ENCODE measurements around the gene DHRS13. TPM values are rescaled to one million over a fixed set of nuclear protein-coding genes. Genes with fewer than 3 reads are reported as not detected.

The DHRS13 gene
- polyA plus RNA-seq, 2 of the 4 experiments (the other 2 are of a cell fraction) = 4.8 to 7.0 TPM

GRCh38 chr17:28865946-28866752 is 36.7 kb downstream of the DHRS13 start:
- CTCF ChIA-PET = interaction anchor here (0.9 to 5.2 kb wide), 6 partner anchors 8 to 139 kb away, joined by 3 to 25 read pairs (median 4); no protein-coding TSS in a partner anchor
- ATAC-seq = no peak
- no peak for DNase-seq (ENCODE audit: low read depth in 1 of 2, low spot score in 1 of 2)
- FAIRE-seq = no peak
- no peak overlapping the region for H3K27ac ChIP-seq
- POLR2A ChIA-PET = no interaction called here
- TF ChIP-seq HOXA7 (CRISPR knock-in tag; IDR thresholded peaks at IDR 0.05) = no peak
- TF ChIP-seq ZNF302 (CRISPR knock-in tag; IDR thresholded peaks at IDR 0.05) = no peak
- no peak for TF ChIP-seq NR3C1 (IDR thresholded peaks at IDR 0.05)
- H3K4me3 ChIP-seq = no peak overlapping the region
- H3K4me1 ChIP-seq = no peaks in the 10 kb centered on the region
- no peak overlapping the region for H3K4me2 ChIP-seq
- H3K9me3 ChIP-seq = no peaks in the 10 kb centered on the region
- WGBS (ENCODE audit: missing lambda C conversion rate) = 80% methylated on average over 13 of the region's 13 CpGs

GRCh38 chr17:28864991-28865849 is 37.7 kb downstream of the DHRS13 start:
- no peaks in the 10 kb centered on the region for H3K9me3 ChIP-seq
- ChIA-PET CTCF (interaction anchor here (0.6 to 7.3 kb wide), 9 partner anchors 10 to 101 kb away, joined by 3 to 58 read pairs (median 4); no protein-coding TSS in a partner anchor), POLR2A (no interaction called here)
- no peak for FAIRE-seq
- H3K4me2 ChIP-seq = no peak overlapping the region
- 75% methylated on average over 11 of the region's 11 CpGs for WGBS (ENCODE audit: missing lambda C conversion rate)
- no peak overlapping the region for H3K27ac ChIP-seq
- no peaks in the 10 kb centered on the region for H3K4me1 ChIP-seq
- ATAC-seq = no peak; a peak in 1 of 6 replicates
- TF ChIP-seq CEBPB (IDR thresholded peaks at IDR 0.05) (no peak), GATA3 (IDR thresholded peaks at IDR 0.05; ENCODE audit: borderline replicate concordance) (no peak), CHD4 (IDR thresholded peaks at IDR 0.05; ENCODE audit: borderline replicate concordance) (no peak), HOXA7 (CRISPR knock-in tag; IDR thresholded peaks at IDR 0.05) (no peak), MAZ (IDR thresholded peaks at IDR 0.05; ENCODE audit: borderline replicate concordance, low read depth, low read length) (no peak), RARB (CRISPR knock-in tag; IDR thresholded peaks at IDR 0.05) (no peak), KDM5A (IDR thresholded peaks at IDR 0.05) (no peak), HOXB5 (CRISPR knock-in tag; IDR thresholded peaks at IDR 0.05) (no peak), SMC3 (IDR thresholded peaks at IDR 0.05) (no peak), EHMT2 (IDR thresholded peaks at IDR 0.05; ENCODE audit: low read depth) (no peak), HEYL (CRISPR knock-in tag; IDR thresholded peaks at IDR 0.05) (no peak), NR3C1 (IDR thresholded peaks at IDR 0.05) (no peak), CBX8 (IDR thresholded peaks at IDR 0.05) (no peak), JUNB (IDR thresholded peaks at IDR 0.05) (no peak), ATOH8 (CRISPR knock-in tag; IDR thresholded peaks at IDR 0.05; ENCODE audit: low read depth) (no peak), SREBF2 (IDR thresholded peaks at IDR 0.05) (no peak), HDAC2 (IDR thresholded peaks at IDR 0.05) (no peak), TFCP2L1 (CRISPR knock-in tag; IDR thresholded peaks at IDR 0.05) (no peak)
- H3K4me3 ChIP-seq = no peak overlapping the region
- DNase-seq (ENCODE audit: low read depth in 1 of 2, low spot score in 1 of 2) = no peak

- ATAC-seq = no peak
- H3K9me3 ChIP-seq = no peaks in the 10 kb centered on the region
- TF ChIP-seq HOXA7 (CRISPR knock-in tag; IDR thresholded peaks at IDR 0.05) (no peak), FOSL2 (IDR thresholded peaks at IDR 0.05) (no peak), FOSL2 (CRISPR knock-in tag; IDR thresholded peaks at IDR 0.05) (no peak), NFE2L2 (conservative IDR thresholded peaks at IDR 0.05; ENCODE audit: low read length) (no peak), MAFK (IDR thresholded peaks at IDR 0.05; ENCODE audit: partially characterized antibody) (no peak), FOXS1 (CRISPR knock-in tag; IDR thresholded peaks at IDR 0.05) (no peak), CEBPB (IDR thresholded peaks at IDR 0.05) (no peak), CBX8 (IDR thresholded peaks at IDR 0.05) (no peak), ZFP36 (IDR thresholded peaks at IDR 0.05; ENCODE audit: borderline replicate concordance, partially characterized antibody) (no peak), RCOR1 (IDR thresholded peaks at IDR 0.05; ENCODE audit: low read depth, low read length) (no peak), HEYL (CRISPR knock-in tag; IDR thresholded peaks at IDR 0.05) (no peak), POLR2A (IDR thresholded peaks at IDR 0.05; ENCODE audit: low read length) (no peak)
- no peak overlapping the region for H3K4me3 ChIP-seq
- WGBS (ENCODE audit: missing lambda C conversion rate) = 91% methylated on average over 1 of the region's 1 CpG
- H3K27ac ChIP-seq = no peak overlapping the region
- no peak for FAIRE-seq
- ChIA-PET CTCF (interaction anchor here (1.0 to 7.3 kb wide), 5 partner anchors 15 to 103 kb away, joined by 3 to 58 read pairs (median 5); no protein-coding TSS in a partner anchor), POLR2A (no interaction called here)
- DNase-seq (ENCODE audit: low read depth in 1 of 2, low spot score in 1 of 2) = no peak
- H3K4me1 ChIP-seq = no peaks in the 10 kb centered on the region
- H3K4me2 ChIP-seq = no peak overlapping the region
These were observed 38.9 kb downstream of the DHRS13 start for GRCh38 chr17:28863953-28864352.

Data from A549 (cell line).